HG03565 (cell line): ENCODE results near the gene CERS6.
"Not testable (repeated sequence)": the region's sequence is repeated elsewhere in the genome, so short reads cannot be mapped to it uniquely, and the experiment has no call there.

ENCODE experiments used
- ATAC-seq: cut with Tn5 transposase; IDR thresholded peaks from one replicate; pipeline ENCODE4 v1.9.1; 2021; ENCODE audit warnings: mild to moderate bottlenecking, moderate library complexity; ENCODE audit not compliant: unreplicated experiment

CERS6 gene

DNA sequence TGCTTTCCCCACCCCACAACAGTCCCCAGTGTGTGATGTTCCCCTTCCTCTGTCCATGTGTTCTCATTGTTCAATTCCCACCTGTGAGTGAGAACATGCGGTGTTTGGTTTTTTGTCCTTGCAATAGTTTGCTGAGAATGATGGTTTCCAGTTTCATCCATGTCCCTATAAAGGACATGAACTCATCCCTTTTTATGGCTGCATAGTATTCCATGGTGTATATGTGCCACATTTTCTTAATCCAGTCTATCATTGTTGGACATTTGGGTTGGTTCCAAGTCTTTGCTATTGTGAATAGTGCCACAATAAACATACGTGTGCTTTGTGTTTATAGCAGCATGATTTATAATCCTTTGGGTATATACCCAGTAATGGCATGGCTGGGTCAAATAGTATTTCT, 335.1 kb downstream of the CERS6 start:
- ATAC-seq = not testable (repeated sequence)

- no peak for ATAC-seq
These were observed 337.5 kb downstream of the CERS6 start for GRCh38 chr2:168793596-168793995.

- no peak for ATAC-seq
These were observed 338.9 kb downstream of the CERS6 start for GRCh38 chr2:168794968-168795367.

- ATAC-seq = no peak
These were observed 340.1 kb downstream of the CERS6 start for GRCh38 chr2:168796090-168796577.

DNA sequence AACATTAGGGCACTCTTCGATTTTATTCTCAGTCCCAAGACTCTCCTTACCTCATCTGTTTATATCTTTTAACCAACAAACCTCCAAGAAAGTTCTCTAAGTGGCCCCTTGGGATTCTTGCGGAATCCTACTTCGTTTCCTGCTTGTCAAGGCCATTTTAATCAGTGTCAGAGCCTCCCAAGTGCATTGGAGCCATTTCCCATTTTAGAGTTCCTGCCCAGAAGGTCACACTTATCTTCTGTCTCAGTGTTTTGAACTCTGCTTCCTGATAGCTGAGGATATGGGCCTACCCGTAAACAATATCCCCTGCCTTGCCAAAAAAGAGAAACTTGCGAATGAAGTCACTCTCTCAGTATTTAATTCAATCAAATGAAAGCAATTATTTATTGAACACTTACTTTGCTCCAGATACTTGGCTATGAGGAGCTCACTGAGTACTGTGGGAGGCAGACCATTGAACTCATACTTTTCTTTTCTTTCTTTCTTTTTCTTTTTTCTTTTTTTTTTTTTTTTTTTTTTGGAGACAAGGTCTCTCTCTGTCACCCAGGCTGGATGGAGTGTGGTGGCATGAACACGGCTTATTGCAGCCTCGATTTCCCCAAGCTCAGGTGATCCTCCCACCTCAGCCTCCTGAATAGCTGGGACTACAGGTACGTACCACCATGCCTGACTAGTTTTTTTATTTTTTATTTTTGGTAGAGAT, 340.7 kb downstream of the CERS6 start:
- no peak for ATAC-seq

GRCh38 chr2:168797286-168797655, 341.2 kb downstream of the CERS6 start:
- ATAC-seq = no peak

- ATAC-seq = no peak
These were observed 342.2 kb downstream of the CERS6 start for GRCh38 chr2:168798076-168798887.

DNA sequence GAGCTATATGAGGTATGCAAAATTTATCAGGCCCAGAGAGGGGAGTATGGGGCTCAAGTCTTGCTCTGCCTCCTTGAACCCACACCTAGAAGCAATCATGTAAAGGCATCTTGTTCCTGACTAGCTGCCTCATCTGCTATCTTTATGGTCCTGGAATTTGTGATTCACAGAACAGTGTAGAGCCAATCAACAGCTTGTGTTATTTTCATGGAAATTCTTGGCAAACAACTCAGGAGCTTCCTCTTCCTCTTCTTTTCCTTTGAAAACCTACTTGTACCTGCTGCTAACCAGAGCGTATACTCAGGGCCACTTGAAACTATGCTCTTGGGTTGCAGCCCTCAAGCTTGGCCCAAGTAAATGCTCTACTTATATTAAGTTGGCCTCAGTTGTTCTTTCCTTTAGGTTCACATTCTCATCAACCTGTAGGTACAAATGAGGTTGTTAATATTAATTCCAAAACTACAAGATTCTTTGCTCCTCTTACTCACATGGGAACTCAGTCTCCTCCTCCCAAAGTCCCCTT, 342.9 kb downstream of the CERS6 start:
- no peak for ATAC-seq

DNA sequence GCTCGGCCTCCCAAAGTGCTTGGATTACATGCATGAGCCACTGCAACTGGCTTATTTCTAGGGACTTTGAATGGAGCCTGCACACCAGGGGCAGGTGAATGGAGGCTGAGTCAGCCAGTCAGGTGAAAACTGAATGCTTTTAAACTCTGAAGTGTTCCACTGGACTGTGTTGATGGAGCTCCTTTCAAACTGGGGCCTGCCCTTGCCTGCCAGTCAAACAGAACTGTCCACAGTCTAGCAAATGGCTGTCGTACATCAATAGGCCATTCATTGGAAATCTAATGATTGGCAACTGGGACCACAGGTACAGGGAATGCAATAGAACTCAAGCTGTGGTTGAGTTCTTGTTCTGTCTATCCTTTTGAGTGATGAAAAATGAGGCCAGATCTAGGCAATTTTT, 345.4 kb downstream of the CERS6 start:
- ATAC-seq = no peak

GRCh38 chr2:168801961-168802858, 346.1 kb downstream of the CERS6 start, which contains the start of gene NOSTRIN:
NOSTRIN (plus strand) TSS chr2:168802637; CDS start chr2:168802647, 10 bp downstream.
- no peak for ATAC-seq

DNA sequence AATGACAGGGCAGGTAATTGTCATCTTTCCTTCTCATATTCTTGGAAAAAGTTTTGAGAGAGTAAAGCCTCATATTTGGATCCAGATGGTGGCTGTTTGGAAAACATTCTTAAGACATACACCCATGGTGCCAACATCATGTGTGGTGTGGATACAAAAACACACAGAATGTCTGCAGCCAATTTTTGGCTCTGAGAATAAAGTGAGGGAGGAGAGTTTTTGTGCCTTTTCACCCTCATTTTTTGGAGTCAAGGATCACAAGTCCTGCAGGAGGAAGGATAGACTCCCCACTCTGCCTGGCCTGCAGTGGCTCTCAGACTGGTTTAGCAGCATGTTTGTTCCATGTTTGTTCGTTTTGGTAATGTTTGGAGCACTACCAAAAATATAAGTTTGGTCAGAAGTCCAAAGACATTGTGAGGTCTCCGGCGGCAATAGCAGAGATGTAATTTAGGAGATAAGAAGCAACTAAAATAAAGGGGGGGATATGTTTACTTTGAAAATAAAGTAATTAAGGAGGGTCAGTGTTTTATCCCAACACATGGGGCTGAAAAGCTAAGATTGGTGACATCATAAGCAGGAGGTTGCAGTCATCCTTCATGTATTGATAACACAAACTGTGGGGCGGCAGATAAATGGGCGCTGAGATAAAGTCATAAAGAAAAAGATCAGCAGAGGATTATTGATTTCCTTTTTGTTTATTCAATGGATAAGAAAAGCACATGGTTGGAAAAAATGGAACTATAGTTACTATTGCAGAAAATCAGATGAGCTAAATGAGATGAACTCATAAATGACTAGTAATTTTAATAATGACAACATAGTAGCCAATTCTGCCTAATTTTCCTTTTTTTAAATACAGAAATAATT, 347.0 kb downstream of the CERS6 start:
- no peak for ATAC-seq

DNA sequence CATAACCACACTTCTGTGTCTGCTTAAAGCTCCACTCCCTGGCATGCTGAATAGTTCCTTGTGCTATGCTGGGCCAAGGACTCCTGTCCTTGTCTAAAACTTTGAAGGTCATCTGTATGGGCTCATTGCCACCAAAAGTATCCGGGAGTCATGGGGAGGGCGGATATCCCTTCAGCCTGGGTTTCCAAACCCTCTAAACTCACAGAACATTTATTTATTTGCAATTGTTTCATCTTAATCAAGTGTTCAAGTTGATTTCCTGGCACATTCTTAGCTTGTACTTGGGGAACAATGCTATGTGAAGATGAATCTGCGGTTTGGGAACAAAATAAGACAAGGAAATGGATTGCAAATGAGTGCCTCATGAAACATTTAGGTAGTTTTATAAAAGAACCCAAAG, 348.1 kb downstream of the CERS6 start:
- ATAC-seq = no peak

GRCh38 chr2:168805615-168806014, 349.5 kb downstream of the CERS6 start:
- ATAC-seq = no peak

DNA sequence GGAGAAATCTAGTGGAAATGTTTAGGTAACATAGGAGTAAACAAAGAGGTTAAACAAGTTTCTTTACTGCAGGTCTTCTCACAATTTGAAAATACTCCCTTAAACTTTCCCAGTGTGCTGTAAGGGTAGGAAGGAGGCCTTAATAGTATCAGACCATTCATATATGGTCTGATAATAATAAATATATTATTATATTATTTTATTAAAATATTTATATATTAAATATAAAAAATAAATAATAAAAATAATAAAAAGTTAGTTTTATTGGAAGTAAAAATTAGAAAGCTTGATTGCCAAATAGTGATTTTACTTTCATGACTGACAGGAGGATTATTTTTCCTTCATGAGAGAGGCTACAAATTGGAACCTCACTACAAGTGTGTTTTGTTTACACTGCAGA, 353.5 kb downstream of the CERS6 start:
- ATAC-seq = no peak

- ATAC-seq = no peak
These were observed 354.2 kb downstream of the CERS6 start for GRCh38 chr2:168810235-168810634.

GRCh38 chr2:168811696-168812095, 355.6 kb downstream of the CERS6 start:
- ATAC-seq = no peak

GRCh38 chr2:168814046-168814445, 358.0 kb downstream of the CERS6 start:
- no peak for ATAC-seq

DNA sequence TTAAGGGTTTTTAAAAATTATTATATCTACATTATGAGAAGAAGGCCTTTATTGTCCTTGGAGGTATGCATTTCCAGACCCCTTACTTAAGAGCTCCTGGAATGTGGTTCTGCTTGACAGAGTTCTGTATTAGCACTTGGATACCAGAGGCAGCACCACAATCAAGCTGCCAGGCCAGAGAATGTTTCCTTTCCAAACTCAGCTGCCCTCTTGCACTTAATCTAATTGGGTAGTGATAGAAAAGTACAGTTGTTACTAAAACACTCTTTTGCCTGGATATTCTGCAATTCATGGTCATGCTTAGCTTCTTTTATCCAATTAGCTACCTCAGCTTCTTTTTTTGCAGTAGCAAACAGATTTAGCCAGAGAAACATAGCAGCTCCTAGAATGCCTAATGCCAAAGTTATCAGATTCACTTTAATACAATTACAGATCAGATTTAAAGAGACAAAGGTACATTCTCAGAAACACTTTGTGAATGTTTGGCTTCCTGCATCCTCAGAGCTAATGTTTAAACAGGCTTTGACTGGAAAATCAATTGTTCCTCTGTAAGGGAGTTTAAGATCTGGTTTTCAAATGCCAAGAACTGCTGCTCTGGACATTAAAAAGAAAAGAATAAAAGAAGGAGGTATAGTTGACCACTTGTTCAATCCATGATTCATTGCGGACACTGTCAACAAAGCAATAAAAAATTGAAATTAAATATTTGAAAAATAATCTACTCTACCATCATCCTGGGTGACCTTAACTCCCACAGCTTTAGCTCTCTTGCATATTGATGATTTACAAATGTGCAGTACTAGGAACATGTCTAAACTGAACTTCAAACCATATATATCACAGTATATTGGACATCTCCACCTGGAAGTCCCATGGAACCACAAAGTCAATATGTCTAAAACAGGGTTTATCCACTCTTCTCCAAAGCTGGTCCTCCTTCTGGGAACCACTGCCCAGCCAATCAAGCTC, 359.2 kb downstream of the CERS6 start:
- ATAC-seq = no peak

- no peak for ATAC-seq
These were observed 360.3 kb downstream of the CERS6 start for GRCh38 chr2:168816369-168816768.
